KBM-7 (cell line): ENCODE results near the gene GPR137B.

Experiments used
- DNase-seq: peaks from one replicate; pipeline ENCODE4 v3.0.0-alpha.2; 2015
- in situ Hi-C: fragments of 300-500 bp; cut with MboI; formaldehyde crosslinking; loops from 2 replicates; pipeline ENCODE4 v1.14.3; 2020; ENCODE audit warnings: low sequenced_read_pairs, low pct_unique_long_range_greater_than_20kb, mixed read lengths

The GPR137B gene

DNA sequence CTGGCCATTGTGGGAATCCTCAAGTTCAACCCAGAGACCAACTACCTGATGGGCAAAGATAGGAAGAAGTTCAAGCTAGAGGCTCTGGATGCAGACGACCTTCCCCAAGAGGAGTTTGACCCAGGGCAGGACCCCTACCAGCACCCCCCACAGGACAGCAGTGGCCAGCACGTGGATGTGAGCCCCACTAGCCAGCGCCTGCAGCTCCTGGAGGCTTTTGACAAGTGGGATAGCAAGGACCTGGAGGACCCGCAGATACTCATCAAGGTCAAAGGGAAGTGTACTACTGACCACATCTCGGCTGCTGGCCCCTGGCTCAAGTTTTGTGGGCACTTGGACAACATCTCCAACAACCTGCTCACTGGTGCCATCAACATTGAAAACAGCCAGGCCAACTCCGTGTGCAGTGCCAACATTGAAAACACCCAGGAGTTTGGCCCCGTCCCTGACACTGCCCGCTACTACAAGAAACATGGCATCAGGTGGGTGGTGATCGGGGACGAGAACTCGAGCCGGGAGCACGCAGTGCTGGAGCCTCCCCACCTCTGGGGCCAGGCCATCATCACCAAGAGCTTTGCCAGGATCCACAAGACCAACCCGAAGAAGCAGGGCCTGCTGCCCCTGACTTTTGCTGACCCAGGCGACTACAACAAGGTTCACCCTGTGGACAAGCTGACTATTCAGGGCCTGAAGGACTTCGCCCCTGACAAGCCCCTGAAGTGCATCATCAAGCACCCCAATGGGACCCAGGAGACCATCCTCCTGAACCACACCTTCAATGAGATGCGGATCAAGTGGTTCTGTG lies 30.6 kb upstream of the GPR137B start:
- in situ Hi-C loops: loop anchor here (25.0 kb wide), 1 partner anchor 376 kb away; no protein-coding TSS in a partner anchor

DNA sequence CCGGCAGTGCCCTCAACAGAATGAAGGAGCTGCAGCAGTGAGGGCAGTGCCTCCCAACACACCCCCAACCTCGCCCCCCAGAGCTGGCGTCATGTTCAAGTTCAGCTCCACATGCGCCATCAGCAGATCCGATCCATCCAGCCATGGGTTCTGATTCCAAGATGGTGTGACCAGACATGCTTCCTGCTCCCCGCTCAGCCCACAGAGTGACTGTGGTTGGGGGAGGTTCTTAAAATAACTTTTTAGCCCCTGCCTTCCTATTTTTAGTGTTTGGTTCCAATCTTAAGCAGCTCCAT lies 30.1 kb upstream of the GPR137B start:
- DNase-seq: no peak
- in situ Hi-C loops: loop anchor here (25.0 kb wide), 1 partner anchor 375 kb away; no protein-coding TSS in a partner anchor

More for the DNA sequence above, 30.6 kb upstream of the GPR137B start:
- no peak for DNase-seq

DNA sequence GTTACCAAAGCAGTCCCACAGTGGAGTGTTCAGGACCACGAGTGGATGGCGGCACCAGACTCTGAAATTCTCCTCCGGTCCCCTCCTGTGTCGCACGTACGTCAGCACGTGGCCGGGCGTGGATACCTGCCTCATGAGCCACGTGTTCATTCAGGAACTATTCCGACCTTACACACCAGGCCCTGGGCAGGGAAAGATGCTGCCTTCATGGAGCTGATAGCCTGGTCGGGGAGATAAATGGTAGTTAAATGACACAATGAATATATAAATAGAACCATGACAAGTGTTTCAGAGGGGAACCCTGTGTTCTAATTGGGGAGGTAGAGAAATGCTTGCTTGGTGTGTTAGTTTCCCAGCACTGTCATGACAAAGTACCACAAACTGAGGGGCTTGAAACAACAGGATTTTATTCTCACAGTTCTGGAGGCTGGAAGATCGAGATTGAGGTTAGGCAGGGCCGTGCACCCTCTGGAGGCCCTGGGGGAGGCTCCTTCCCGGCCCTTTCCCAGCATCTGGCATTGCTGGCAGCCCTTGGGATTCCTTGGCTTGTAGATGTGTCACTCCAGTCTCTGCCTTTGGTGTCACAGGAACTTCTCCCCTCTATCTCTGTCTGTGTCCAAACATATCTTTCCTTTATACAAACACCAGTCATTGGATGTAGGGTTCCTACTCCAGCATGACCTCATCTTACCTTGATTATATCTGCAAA lies 28.9 kb upstream of the GPR137B start:
- in situ Hi-C loops: loop anchor here (25.0 kb wide), 1 partner anchor 374 kb away; no protein-coding TSS in a partner anchor
- no peak for DNase-seq

DNA sequence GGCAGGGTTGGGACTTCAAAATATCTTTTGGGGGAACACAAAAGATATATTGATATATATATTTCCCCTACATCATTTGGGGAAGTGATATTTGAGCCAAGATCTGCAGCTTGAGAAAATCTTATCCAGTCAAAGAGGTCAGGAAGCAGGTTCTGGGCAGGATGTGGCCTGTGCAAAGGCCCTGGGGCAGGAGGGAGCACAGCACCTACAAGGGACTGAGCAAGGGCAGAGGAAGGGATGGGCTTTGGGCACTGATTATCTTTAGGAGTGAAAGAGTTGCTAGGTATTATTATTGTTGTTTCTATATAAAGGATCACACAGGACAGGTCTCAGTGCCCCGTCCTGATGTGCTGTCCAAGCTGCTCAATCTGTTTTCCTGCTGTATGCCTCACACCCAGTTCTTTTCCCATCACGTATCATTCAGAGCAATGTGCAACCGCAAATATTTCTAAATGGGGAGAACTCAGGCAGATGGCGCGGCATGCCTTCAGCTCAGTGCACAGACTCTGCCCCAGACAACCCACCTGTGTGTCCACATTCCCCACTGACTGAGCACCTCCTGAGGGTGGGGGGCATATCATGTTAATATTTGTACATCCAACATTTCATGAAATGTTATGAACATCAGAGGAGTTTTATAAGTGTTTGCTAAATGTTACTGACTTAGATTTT lies 28.1 kb upstream of the GPR137B start:
- in situ Hi-C loops: loop anchor here (25.0 kb wide), 1 partner anchor 373 kb away; no protein-coding TSS in a partner anchor
- no peak for DNase-seq

DNA sequence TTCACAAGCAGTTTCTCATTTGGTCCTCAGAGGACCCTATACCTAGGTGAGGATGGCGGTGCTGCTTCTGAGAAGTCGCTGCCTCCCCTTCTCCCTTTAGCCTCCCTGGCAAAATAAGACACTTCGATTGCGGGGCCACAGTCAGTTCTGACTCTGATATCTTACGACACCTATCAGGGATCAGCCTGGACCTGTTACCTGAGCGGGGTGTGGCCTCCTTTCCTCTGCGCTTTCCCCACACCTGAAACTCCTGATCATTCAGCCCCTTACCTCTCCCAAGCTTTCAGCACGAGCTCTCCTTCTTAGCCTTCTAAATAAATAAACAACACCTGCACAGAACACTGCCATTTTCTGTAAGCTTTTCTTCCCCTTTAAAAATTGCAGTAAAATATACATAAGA lies 24.6 kb upstream of the GPR137B start:
- in situ Hi-C loops: loop anchor here (25.0 kb wide), 1 partner anchor 370 kb away; no protein-coding TSS in a partner anchor

DNA sequence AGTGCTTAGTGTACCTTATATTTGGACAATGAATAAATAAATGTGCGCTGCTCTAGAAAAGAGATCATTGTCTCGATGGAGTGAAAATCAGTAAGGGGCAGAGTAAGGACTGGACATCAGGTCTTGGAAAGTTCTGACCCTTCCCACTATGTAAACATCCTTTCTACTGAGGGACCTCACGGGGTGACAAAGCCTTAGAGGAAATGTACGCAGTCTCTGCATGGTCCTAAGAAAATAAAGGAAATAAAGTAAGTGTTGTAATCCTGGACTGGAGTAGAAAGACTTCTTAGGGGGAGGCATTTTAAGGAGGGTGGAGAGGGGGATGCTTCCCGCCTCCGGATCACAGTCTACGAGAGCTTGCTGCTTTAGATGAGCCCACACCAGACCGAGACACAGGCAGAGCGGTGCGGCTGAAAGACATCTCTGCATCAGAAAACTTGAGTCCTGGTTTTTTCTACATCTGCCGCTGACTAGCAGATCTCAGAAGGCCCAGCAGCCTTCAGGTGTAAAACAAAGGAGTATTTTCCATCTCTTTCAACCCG lies 22.3 kb upstream of the GPR137B start:
- no peak for DNase-seq
- in situ Hi-C loops: loop anchor here (25.0 kb wide), 1 partner anchor 367 kb away; no protein-coding TSS in a partner anchor

More for the DNA sequence above, 24.6 kb upstream of the GPR137B start:
- no peak for DNase-seq

DNA sequence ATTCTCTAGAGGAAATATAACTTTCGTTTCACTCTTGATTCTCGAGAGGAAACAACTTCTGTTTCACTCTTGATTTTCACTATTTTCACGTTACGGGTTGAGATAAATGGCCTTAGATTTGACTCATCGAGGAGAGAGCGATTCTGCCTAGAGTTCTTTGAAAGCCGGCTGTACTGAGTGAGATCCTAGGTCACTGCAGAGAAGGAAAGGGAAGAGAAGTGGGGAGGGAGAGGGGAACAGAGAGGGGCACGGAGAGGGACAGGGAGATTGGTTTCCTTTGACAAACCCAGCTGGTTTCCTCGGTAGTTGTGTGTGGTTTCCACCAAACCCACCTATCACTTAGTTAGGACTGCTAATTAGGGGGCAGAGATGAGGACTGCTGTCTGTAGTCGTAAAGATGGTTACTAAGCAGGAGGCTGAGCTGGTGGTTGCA lies 21.6 kb upstream of the GPR137B start:
- no peak for DNase-seq
- in situ Hi-C loops: loop anchor here (25.0 kb wide), 1 partner anchor 367 kb away; no protein-coding TSS in a partner anchor

DNA sequence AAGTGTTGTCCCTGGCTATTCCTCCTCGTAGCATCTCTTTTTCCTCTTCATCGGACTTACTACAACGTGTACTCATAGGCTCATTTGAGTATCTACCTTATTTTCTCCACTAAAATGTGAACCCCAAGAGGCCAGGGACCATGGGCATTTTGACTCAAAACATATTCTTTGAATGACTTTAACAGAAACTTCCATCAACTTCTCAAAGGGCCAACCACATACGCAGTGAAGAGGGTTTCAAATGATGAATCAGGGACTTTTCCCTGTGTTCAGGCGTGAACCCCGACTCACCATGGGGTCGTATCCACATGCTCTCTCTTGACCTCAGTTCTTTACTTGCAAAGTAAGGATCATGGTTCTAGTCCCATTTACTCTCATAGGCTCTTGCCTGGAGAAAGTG lies 20.2 kb upstream of the GPR137B start:
- in situ Hi-C loops: loop anchor here (25.0 kb wide), 1 partner anchor 365 kb away; no protein-coding TSS in a partner anchor

DNA sequence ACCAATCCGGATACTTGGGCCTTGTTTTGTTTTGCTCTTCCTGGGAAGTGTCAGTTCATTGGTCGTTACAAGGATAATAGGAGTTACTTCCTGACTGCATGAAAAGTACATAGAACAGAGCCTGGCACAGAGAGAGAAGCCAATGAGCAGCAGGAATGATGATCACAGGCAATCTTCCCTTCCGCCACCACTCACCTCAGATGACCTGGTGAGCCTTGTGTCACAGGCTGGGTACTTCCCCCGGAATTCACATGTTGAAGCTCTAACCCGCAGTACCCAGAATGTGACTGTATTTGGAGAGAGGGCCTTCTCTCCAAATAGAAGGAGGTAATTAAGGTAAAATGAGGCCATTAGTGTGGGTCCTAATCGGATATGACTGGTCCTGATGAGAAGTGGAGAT lies 18.8 kb upstream of the GPR137B start:
- no peak for DNase-seq
- in situ Hi-C loops: loop anchor here (25.0 kb wide), 1 partner anchor 364 kb away; no protein-coding TSS in a partner anchor

More for the DNA sequence above, 20.2 kb upstream of the GPR137B start:
- DNase-seq: no peak

DNA sequence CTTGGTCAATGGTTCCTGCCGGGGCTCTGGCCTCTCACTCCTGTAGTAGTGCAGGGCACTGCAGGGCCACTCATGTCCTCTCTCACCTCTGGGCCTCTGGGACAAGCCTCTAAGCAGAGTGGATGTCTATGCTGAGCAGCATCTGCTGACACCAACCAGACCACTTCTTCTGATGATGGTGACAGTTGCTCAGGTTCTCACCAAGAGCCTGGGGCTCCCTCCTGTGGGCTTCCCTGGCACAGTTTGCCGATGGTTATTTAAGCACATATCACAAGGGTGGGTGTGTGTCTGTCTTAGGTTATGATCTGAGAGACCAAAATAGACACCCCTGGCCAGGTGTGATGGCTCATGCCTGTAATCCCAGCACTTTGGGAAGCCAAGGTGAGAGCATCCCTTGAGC lies 17.4 kb upstream of the GPR137B start:
- DNase-seq: no peak
- in situ Hi-C loops: loop anchor here (25.0 kb wide), 1 partner anchor 362 kb away; no protein-coding TSS in a partner anchor

DNA sequence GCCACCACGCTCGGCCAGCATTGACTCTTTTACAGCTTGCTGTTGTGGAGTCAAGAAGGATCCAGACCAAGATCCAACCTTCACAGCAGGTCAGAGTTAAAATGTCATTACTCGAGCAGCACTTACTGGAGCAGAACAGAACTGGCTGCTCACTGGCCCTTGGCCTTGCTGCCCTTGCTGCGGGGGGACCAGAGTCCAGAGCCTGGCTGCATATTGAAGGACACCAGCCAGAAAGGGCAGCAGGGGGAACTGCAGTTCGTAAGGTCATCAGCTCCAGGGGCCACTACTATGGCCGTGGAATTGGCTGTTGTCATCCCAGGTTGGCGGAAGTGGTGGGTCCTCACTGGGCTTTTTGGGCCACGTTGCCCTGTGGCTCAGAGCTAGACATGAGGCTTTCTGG lies 15.3 kb upstream of the GPR137B start:
- DNase-seq: no peak
- in situ Hi-C loops: no loop called here

DNA sequence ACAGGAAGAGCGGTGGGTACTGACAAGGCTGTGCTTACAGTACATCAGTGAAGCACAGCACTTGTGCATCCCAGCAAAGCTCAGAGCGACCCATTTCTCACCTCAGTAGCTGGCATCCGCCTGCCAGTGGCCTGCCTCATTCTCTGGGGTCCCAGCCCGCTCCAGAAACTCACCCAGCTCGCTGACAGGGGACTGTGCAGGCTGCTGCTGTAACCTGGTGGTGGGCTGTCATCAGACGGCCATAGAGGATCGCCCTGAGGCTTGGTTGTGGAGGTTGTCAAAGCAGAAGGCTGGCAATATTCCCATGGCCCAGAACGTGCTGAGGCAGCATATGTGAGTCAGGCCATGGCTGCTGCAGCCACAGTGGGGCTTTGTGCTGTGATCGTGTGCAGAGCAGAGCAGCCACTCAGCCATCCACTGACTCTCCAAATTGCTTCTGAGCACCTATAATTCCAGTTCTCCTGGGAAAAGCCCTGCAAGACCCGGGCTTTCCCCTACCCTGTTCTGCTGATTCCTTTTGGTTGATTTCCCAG lies 13.6 kb upstream of the GPR137B start:
- in situ Hi-C loops: no loop called here
- no peak for DNase-seq

DNA sequence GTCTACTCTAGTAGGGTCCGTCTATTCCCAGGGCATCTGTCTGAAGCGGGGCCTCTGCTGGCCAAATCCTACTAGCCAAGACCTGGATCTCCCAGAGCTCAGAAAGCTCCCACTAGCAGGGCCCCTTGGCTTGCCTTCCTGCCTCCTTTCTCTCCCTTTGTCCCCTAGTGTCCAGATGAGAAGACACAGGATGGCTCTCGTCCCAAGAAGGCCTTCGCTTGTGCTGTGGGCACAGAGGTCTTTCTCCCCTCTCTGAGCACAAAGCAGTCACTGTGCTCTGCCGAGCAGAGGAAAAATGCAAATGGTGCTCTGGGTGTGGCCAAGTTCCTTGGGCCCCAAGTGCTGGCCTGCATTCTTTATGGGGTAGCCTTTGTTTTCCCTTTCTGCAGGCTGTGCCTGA lies 13.0 kb upstream of the GPR137B start:
- in situ Hi-C loops: no loop called here
- no peak for DNase-seq

DNA sequence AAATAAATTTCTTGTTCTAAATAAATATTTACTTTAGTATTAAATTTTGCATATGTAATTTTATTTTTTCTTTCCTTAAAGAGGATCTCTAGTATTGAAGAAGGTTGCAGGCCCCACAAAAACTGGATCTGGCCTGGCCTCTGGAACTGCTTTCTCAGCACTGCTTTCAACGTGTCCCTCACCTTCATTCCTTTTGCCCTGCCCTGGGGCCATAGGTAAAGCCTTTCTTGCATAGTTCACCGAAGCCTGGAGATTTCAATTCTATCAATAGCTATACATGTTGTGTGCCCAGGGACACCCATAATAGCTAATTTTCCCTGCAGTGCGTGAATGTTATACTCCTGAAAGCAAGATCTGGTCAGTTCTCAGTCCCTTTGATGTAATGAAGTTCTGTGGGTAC lies 12.0 kb upstream of the GPR137B start:
- in situ Hi-C loops: no loop called here
- no peak for DNase-seq

DNA sequence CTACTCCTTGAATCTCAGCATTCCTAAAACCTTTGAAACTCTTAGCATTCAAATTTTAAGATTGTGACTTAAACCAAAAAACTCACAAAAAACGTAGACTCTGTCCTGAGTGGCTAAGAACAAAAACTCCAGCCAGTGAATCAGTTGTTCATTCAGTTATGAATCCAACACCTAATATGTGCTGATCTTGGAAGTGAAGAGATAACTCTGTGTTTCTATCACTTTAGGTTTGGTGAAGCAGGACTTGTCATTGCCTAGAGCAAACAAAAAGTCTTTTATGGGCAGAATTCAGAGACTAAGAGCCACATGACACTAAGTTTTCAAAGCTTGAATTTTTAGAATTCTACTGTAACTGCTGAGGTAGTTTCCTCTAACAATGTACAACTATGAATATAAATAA lies 10.4 kb upstream of the GPR137B start:
- in situ Hi-C loops: no loop called here
- DNase-seq: no peak

DNA sequence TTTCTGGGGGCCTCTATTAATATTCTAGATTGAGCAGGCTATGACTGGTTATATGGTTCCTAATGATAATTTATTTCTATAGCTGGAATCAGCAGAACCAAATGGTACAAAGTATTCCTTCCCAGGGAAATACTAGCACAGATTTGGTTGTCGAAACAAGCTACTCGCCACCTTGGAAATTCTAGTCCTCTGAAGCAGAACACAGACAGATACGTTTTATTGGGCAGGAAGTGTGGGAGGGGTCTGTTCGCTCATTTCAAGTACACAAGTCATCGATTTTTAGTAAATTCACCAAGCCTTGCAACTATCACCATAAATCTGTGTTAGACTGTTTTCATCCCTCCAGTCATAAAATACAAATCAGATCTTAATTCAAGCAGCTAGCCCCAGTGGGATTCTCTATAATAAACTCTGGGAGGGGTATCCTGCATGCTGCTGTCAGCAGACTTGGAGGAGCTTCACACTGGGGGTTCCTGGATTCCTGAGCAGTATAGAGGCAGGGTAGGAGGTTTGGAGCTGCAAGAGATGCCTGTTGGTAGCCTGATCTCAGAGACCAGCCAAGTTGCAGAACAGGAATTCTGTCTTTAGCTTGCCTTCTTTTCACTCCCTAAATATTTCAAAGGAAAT lies 9.8 kb upstream of the GPR137B start:
- in situ Hi-C loops: no loop called here
- DNase-seq: no peak

DNA sequence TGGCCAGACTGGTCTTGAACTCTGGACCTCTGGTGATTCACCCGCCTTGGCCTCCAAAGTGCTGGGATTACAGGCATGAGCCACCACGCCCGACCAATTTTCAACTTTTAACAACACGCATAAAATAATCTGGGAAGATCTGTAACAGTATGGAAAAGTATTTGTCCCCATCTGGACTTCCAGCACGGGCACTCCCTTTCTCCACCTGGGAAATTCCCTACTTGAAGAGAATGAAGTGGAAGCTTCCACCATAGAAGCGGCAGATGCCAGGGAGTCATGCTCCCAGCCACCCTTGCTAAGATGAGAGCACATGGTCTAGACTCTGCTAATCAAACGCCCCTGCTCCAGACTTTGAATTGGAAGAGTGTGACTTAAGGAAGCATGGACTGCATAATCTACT lies 9.0 kb upstream of the GPR137B start:
- in situ Hi-C loops: no loop called here
- DNase-seq: no peak

DNA sequence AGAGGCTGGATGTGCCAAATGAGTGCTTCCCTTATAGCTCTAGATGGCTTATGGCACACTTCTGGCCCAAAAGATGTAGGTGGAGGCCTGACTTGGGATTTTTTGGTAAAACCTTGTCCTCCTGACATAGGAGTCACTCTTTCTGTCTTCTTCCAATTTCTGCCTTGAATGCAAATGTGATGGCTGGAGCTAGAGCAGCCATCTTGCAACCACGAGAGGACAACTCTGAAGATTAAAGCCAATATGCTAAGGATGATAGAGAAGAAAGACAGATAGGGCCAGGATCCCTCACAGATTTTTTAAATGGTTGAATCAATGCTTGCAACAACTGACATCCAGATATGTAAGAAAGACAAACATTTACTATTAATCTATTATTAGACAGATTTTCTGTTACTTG lies 8.5 kb upstream of the GPR137B start:
- in situ Hi-C loops: no loop called here
- DNase-seq: no peak
